ENCODE measurements around the gene KLF17. TPM values are rescaled to one million over a fixed set of nuclear protein-coding genes. Genes with fewer than 3 reads are reported as not detected.
"Not testable (repeated sequence)": the region's sequence is repeated elsewhere in the genome, so short reads cannot be mapped to it uniquely, and the experiment has no call there.

The KLF17 gene
- total RNA-seq, 1 donor: 0.36 TPM

- peaks cover 10% of the 10 kb centered on the region for H3K4me1 ChIP-seq (ENCODE audit: insufficient read depth, low read length)
- no peaks in the 10 kb centered on the region for H3K36me3 ChIP-seq (ENCODE audit: insufficient read depth, low read length)
- no peaks in the 10 kb centered on the region for H3K27me3 ChIP-seq (ENCODE audit: insufficient read depth, low read length)
- H4K20me1 ChIP-seq (ENCODE audit: insufficient read depth, low read length): no peaks in the 10 kb centered on the region
- no peak overlapping the region for H3K4me3 ChIP-seq (ENCODE audit: insufficient read depth, low read length)
- no peak for TF ChIP-seq CTCF (IDR thresholded peaks at IDR 0.05; ENCODE audit: extremely low read depth, low read depth, low read length)
- H2AFZ ChIP-seq (ENCODE audit: low read length): no peak overlapping the region
- no peaks in the 10 kb centered on the region for H3K79me2 ChIP-seq (ENCODE audit: insufficient read depth, low read length)
- H3K4me2 ChIP-seq (ENCODE audit: insufficient read depth, low read length): no peak overlapping the region
- no peak for DNase-seq (ENCODE audit: insufficient read length, low spot score, missing footprints)
- H3K27ac ChIP-seq (ENCODE audit: low read depth, low read length): no peak overlapping the region
- H3K9me3 ChIP-seq (ENCODE audit: low read depth, low read length): no peaks in the 10 kb centered on the region
These were observed 6.1 kb upstream of the KLF17 start for GRCh38 chr1:44112486-44112885.

GRCh38 chr1:44113095-44113609 lies 5.5 kb upstream of the KLF17 start:
- Histone ChIP-seq H3K4me1 (ENCODE audit: insufficient read depth, low read length) (peaks cover 4% of the 10 kb centered on the region), H3K79me2 (ENCODE audit: insufficient read depth, low read length) (no peaks in the 10 kb centered on the region), H2AFZ (ENCODE audit: low read length) (no peak overlapping the region), H3K4me3 (ENCODE audit: insufficient read depth, low read length) (no peak overlapping the region), H4K20me1 (ENCODE audit: insufficient read depth, low read length) (no peaks in the 10 kb centered on the region), H3K27me3 (ENCODE audit: insufficient read depth, low read length) (no peaks in the 10 kb centered on the region), H3K27ac (ENCODE audit: low read depth, low read length) (no peak overlapping the region), H3K36me3 (ENCODE audit: insufficient read depth, low read length) (no peaks in the 10 kb centered on the region), H3K4me2 (ENCODE audit: insufficient read depth, low read length) (no peak overlapping the region), H3K9me3 (ENCODE audit: low read depth, low read length) (no peaks in the 10 kb centered on the region)
- DNase-seq (ENCODE audit: insufficient read length, low spot score, missing footprints): peak; percentile 36
- no peak for TF ChIP-seq CTCF (IDR thresholded peaks at IDR 0.05; ENCODE audit: extremely low read depth, low read depth, low read length)

GRCh38 chr1:44114098-44114497 lies 4.5 kb upstream of the KLF17 start:
- H3K4me1 ChIP-seq (ENCODE audit: insufficient read depth, low read length): no peaks in the 10 kb centered on the region
- no peak for DNase-seq (ENCODE audit: insufficient read length, low spot score, missing footprints)
- H3K79me2 ChIP-seq (ENCODE audit: insufficient read depth, low read length): no peaks in the 10 kb centered on the region
- no peak overlapping the region for H3K4me3 ChIP-seq (ENCODE audit: insufficient read depth, low read length)
- H3K27ac ChIP-seq (ENCODE audit: low read depth, low read length): no peak overlapping the region
- H3K4me2 ChIP-seq (ENCODE audit: insufficient read depth, low read length): no peak overlapping the region
- no peaks in the 10 kb centered on the region for H3K36me3 ChIP-seq (ENCODE audit: insufficient read depth, low read length)
- no peak for TF ChIP-seq CTCF (IDR thresholded peaks at IDR 0.05; ENCODE audit: extremely low read depth, low read depth, low read length)
- no peaks in the 10 kb centered on the region for H3K27me3 ChIP-seq (ENCODE audit: insufficient read depth, low read length)
- H3K9me3 ChIP-seq (ENCODE audit: low read depth, low read length): no peaks in the 10 kb centered on the region
- H4K20me1 ChIP-seq (ENCODE audit: insufficient read depth, low read length): no peaks in the 10 kb centered on the region
- no peak overlapping the region for H2AFZ ChIP-seq (ENCODE audit: low read length)

GRCh38 chr1:44117272-44117671 lies 1.3 kb upstream of the KLF17 start:
- not testable (repeated sequence) for H3K27ac ChIP-seq (ENCODE audit: low read depth, low read length); H4K20me1 ChIP-seq (ENCODE audit: insufficient read depth, low read length); H3K4me1 ChIP-seq (ENCODE audit: insufficient read depth, low read length); H3K4me2 ChIP-seq (ENCODE audit: insufficient read depth, low read length); DNase-seq (ENCODE audit: insufficient read length, low spot score, missing footprints); H3K4me3 ChIP-seq (ENCODE audit: insufficient read depth, low read length); H3K27me3 ChIP-seq (ENCODE audit: insufficient read depth, low read length); H3K79me2 ChIP-seq (ENCODE audit: insufficient read depth, low read length); H3K9me3 ChIP-seq (ENCODE audit: low read depth, low read length); H3K36me3 ChIP-seq (ENCODE audit: insufficient read depth, low read length); H2AFZ ChIP-seq (ENCODE audit: low read length)
